HG03558 (cell line): ENCODE results near the gene CDT1.
"Not testable (repeated sequence)": the region's sequence is repeated elsewhere in the genome, so short reads cannot be mapped to it uniquely, and the experiment has no call there.

Source experiments
- ATAC-seq: cut with Tn5 transposase; IDR thresholded peaks from one replicate; pipeline ENCODE4 v1.9.1; 2021; ENCODE audit warnings: moderate number of reproducible peaks; ENCODE audit not compliant: unreplicated experiment; ENCODE audit errors: extremely low read depth

CDT1 gene

GRCh38 chr16:88815901-88816589 is 12.5 kb downstream of the CDT1 start:
- ATAC-seq, result no peak

DNA sequence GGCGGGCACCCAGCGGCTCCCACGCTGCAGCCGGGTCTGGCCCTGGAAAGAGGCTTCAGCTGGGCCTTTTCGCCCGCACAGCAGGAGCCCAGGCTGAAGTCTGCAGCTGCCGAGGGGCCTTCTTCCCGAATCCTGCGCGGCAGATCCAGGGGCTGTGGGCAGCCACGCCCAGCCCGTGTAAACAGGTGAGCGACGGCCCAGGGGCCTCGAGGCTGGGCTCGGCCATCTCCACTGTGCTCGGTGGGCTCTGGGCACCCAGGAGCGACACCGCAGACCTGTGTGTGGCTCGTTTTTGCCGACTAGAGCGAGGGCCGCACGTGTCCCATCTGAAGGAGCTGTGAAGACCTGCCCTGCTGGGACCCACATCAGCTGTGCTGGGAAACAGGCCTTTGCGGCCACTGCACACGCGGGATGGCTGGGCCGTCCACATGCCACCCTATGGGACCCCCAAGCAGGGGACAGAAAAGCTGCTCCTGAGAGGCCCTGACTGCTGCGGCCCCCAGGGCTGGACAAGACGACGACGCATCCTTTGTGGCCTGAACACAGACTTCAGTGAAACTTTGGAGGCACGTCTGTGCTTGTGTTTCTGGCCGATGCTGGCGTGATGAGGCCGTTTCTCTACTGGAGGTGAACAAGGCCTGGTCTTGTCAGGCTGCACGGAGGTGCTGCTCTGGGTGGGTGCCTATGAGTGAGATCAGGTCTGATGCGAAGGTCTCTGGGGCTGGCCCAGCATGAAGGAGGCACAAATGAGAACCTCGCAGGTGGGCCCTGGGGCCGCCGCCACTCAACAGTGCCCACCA is 13.3 kb downstream of the CDT1 start:
- no peak for ATAC-seq

- no peak for ATAC-seq
Observed at GRCh38 chr16:88817785-88818574, 14.4 kb downstream of the CDT1 start.

DNA sequence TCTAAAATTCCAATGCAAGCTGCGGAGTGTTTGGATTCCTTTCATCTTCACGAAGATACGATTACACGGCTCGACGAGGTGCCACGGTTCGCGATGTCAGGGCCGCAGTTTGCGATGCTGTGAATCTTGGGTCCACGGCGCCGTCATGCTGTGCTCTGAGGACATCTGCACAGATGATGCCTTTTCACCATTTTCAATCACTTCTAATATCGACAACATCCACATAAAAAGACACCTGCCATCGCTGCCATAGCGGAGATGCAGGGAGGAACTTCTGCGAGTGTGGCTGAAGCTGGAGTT is 14.9 kb downstream of the CDT1 start:
- no peak for ATAC-seq

- no peak for ATAC-seq
Observed at GRCh38 chr16:88819126-88819525, 15.5 kb downstream of the CDT1 start.

- ATAC-seq, result no peak
Observed at GRCh38 chr16:88820385-88821025, 16.9 kb downstream of the CDT1 start.

- ATAC-seq, result no peak
Observed at GRCh38 chr16:88821168-88821850, 17.7 kb downstream of the CDT1 start.

- no peak for ATAC-seq
Observed at GRCh38 chr16:88822281-88823040, 18.9 kb downstream of the CDT1 start.

- ATAC-seq, result not testable (repeated sequence)
Observed at GRCh38 chr16:88823646-88824045, 20.1 kb downstream of the CDT1 start.

DNA sequence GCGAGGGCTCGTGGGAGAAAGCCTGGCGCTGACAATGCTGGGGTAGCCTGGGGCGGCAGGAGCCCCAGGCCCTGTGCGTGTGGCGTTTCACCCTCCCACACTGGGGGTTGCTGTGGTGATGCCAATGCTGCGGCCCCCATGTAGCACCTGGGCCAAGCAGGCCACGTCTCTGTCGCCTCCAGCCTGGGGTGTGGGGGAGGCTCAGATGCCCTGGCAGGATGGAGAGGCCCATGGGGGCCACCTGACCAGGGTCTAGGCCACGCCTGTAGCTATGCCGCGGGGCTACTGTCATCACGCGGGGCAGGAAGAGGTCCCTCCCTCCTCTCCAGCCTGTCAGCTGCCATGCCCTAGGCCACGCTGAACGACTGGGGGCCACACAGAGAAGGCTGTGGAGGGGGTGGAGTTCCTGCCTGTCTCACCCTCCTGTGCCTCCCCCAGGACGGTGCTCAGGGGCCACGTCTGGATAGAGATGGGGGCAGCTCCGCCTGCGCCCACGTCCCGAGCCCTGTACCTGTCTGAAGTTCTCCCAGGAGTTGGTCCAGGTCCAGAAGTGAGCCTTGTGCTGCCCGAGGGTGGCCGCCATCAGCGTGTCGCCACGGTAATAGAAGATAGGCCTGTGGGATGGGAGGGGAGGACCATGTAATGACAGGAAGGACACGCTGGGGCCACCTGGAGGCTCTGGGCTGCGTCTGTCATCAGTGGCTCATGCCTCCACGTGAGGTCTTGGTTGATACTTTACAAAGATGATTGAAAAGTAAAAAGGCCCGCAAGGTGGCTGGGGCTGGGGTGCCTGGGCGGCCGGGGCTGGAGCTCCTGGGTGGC is 20.9 kb downstream of the CDT1 start:
- no peak for ATAC-seq

DNA sequence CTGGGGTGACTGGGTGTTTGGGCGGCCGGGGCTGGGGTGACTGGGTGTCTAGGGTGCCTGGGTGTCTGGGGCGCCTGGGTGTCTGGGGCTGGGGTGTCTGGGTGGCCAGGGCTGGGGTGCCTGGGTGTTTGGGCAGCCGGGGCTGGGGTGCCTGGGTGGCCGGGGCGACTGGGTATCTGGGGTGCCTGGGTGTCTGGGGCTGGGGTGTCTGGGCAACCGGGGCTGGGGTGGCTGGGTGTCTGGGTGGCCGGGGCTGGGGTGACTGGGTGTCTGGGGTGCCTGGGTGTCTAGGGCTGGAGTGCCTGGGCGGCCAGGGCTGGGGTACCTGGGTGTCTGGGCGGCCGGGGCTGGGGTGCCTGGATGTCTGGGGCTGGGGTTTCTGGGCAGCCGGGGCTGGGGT is 21.6 kb downstream of the CDT1 start:
- ATAC-seq, result no peak

- ATAC-seq, result no peak
Observed at GRCh38 chr16:88826070-88826840, 22.7 kb downstream of the CDT1 start.

DNA sequence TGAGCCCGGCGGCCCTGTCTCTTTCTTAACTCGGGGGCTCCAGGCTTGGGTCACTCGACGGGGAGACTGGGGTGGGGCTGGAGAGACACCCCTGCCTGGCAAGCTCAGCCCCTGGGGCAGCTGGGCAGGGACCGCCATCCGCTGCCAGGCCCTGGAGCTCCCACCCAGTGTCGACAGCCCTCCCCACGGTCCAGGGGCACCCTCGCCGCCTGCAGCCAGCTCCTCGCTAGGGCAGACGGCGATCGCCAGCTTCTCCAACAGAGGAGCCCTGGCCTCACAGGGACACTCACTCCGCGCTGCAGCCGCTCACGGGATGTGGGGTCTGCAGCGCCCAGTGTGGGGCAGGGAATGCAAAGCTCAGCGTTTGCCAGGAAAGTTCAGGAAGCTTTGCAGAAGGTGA is 24.1 kb downstream of the CDT1 start:
- no peak for ATAC-seq

GRCh38 chr16:88828711-88829110 is 25.1 kb downstream of the CDT1 start:
- no peak for ATAC-seq

GRCh38 chr16:88830258-88830657 is 26.7 kb downstream of the CDT1 start:
- ATAC-seq, result no peak

DNA sequence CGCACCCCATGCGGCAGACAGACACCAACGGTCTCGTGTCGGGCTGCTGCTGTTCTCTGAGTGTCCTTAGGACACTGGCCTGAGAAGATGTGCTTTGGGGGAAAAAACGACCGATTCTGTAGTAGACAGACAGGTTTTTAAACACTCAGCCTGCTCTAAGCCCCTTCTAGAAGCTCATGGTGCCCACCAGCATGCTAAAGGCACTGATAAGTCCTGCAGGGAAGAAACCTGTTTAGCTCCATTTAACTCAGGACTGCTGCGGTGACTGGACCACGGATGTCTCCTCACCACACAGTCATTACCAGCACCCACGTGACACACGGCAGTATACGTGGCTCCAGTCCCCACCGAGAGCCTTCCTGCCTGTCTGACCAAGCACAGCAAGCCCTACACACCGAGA is 27.2 kb downstream of the CDT1 start:
- no peak for ATAC-seq

- no peak for ATAC-seq
Observed at GRCh38 chr16:88831838-88832237, 28.2 kb downstream of the CDT1 start.

DNA sequence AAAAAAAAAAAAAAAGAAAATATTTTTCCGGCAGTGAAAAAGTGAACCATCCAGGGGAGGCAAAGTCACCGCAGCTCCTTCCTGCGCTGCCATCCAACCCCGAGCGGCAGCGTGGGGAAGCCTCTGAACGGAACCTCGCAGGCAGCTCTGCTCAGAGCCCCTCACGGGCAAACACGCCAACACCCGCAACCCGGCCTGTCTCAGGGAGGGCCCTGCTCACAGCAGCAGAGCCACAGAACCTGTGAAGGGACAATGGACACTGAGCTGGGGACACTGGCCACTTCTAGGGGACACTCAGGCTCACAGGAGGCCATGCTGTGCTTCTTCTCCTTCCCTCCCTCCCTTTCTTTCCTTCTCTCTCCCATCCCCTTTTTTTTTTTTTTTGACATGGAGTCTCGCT is 29.5 kb downstream of the CDT1 start:
- no peak for ATAC-seq
